ENCODE measurements around the gene RCAN2. TPM values are rescaled to one million over a fixed set of nuclear protein-coding genes. Genes with fewer than 3 reads are reported as not detected.

The RCAN2 gene
- total RNA-seq, 1 experiment from 2014 or later: 0.05 TPM

GRCh38 chr6:46440641-46441040, 50.6 kb downstream of the RCAN2 start:
- CTCF ChIA-PET: no interaction called here
- no peaks in the 10 kb centered on the region for H3K9me3 ChIP-seq (ENCODE audit: control insufficient read depth, insufficient read depth, low read depth, low read length)
- no peak overlapping the region for H3K4me3 ChIP-seq (ENCODE audit: low read depth in 2 of 2, low read length in 2 of 2)
- intact Hi-C loops (cut with micrococcal nuclease; ENCODE audit: unreplicated experiment): no loop called here
- in situ Hi-C loops (cut with HindIII; ENCODE audit: low pct_unique_long_range_greater_than_20kb, low sequenced_read_pairs): no loop called here
- TF ChIP-seq TCF7L2 (IDR thresholded peaks at IDR 0.05; ENCODE audit: low read depth, low read length): no peak
- TF ChIP-seq CTCF (IDR thresholded peaks at IDR 0.05): no peak
- TF ChIP-seq REST (IDR thresholded peaks at IDR 0.05; ENCODE audit: insufficient read depth in 1 of 2, low read depth in 2 of 2, low read length in 1 of 2): no peak
- no peak for TF ChIP-seq POLR2AphosphoS5 (IDR thresholded peaks at IDR 0.05; ENCODE audit: low read depth, low read length)
- no peak for TF ChIP-seq SIN3A (IDR thresholded peaks at IDR 0.05; ENCODE audit: borderline replicate concordance, insufficient read depth, low read depth, low read length)
- no peak for ATAC-seq
- no peaks in the 10 kb centered on the region; the same call in 1 of the 2 replicates for H3K27me3 ChIP-seq (ENCODE audit: control insufficient read depth, insufficient read depth, low read length)
- DNase-seq (ENCODE audit: low read depth, low spot score): no peak
- POLR2A ChIA-PET: no interaction called here
- no peak overlapping the region for H3K27ac ChIP-seq (ENCODE audit: low read length)
- no TSS peak for BruUV-seq (replicated peaks)
- no peaks in the 10 kb centered on the region for H3K36me3 ChIP-seq (ENCODE audit: control insufficient read depth, insufficient read depth, low read length)
- H3K4me1 ChIP-seq (ENCODE audit: control insufficient read depth, insufficient read depth, low read length): no peaks in the 10 kb centered on the region

- no peaks in the 10 kb centered on the region for H3K4me1 ChIP-seq (ENCODE audit: control insufficient read depth, insufficient read depth, low read length)
- no TSS peak for BruUV-seq (replicated peaks)
- TF ChIP-seq SIN3A (IDR thresholded peaks at IDR 0.05; ENCODE audit: borderline replicate concordance, insufficient read depth, low read depth, low read length) (no peak), TCF7L2 (IDR thresholded peaks at IDR 0.05; ENCODE audit: low read depth, low read length) (no peak), CTCF (IDR thresholded peaks at IDR 0.05) (no peak), POLR2AphosphoS5 (IDR thresholded peaks at IDR 0.05; ENCODE audit: low read depth, low read length) (no peak), REST (IDR thresholded peaks at IDR 0.05; ENCODE audit: insufficient read depth in 1 of 2, low read depth in 2 of 2, low read length in 1 of 2) (no peak)
- H3K27ac ChIP-seq (ENCODE audit: low read length): no peak overlapping the region
- in situ Hi-C loops (cut with HindIII; ENCODE audit: low pct_unique_long_range_greater_than_20kb, low sequenced_read_pairs) (no loop called here), intact Hi-C loops (cut with micrococcal nuclease; ENCODE audit: unreplicated experiment) (no loop called here)
- no peaks in the 10 kb centered on the region for H3K9me3 ChIP-seq (ENCODE audit: control insufficient read depth, insufficient read depth, low read depth, low read length)
- H3K4me3 ChIP-seq (ENCODE audit: low read depth in 2 of 2, low read length in 2 of 2): no peak overlapping the region
- H3K36me3 ChIP-seq (ENCODE audit: control insufficient read depth, insufficient read depth, low read length): no peaks in the 10 kb centered on the region
- DNase-seq (ENCODE audit: low read depth, low spot score) (no peak), ATAC-seq (no peak)
- ChIA-PET CTCF (no interaction called here), POLR2A (no interaction called here)
- H3K27me3 ChIP-seq (ENCODE audit: control insufficient read depth, insufficient read depth, low read length): no peaks in the 10 kb centered on the region; the same call in 1 of the 2 replicates
Measured at GRCh38 chr6:46440141-46440540, 51.1 kb downstream of the RCAN2 start.
